K562 (cell line): ENCODE results near the gene DOK7. TPM values are rescaled to one million over a fixed set of nuclear protein-coding genes. Genes with fewer than 3 reads are reported as not detected.

Source experiments
- CBX1 ChIP-seq: sonication (generic); IDR thresholded peaks from 2 replicates; pipeline ENCODE4 v1.6.1; 2016; ENCODE audit warnings: antibody characterized with exemption, low read depth, mild to moderate bottlenecking
- CHD1 ChIP-seq: fragments of 200-600 bp; sonication (generic); IDR thresholded peaks from one replicate; pipeline ENCODE4 v1.6.1; 2012; ENCODE audit warnings: mild to moderate bottlenecking, moderate library complexity, low read length, inconsistent platforms
- CREM ChIP-seq: IDR thresholded peaks from 2 replicates; pipeline ENCODE4 v1.6.1; 2014; ENCODE audit warnings: antibody characterized with exemption, low read depth
- CXXC5 ChIP-seq: fragments of 250-450 bp; sonication (Bioruptor Pico); IDR thresholded peaks from 2 replicates; pipeline ENCODE4 v1.8.0; 2022; ENCODE audit warnings: inconsistent platforms, mild to moderate bottlenecking, moderate library complexity
- EP400 ChIP-seq: fragments of 450-650 bp; IDR thresholded peaks from 2 replicates; pipeline ENCODE4 v1.6.1; 2017; ENCODE audit warnings: antibody characterized with exemption, mild to moderate bottlenecking, moderate library complexity
- HDAC1 ChIP-seq, 2 experiments: fragments of 450-650 bp; IDR thresholded peaks; 2 replicates each; pipeline ENCODE4 v1.6.1; 2016 to 2017; ENCODE audit warnings: inconsistent platforms in 1 of 2, mild to moderate bottlenecking in 1 of 2, moderate library complexity in 1 of 2
- HEY1 ChIP-seq: fragments of 250-450 bp; sonication (Bioruptor Pico); IDR thresholded peaks from 2 replicates; pipeline ENCODE4 v1.5.0; 2020; ENCODE audit warnings: mild to moderate bottlenecking, moderate library complexity, borderline replicate concordance
- MEIS2 ChIP-seq: fragments of 450-650 bp; IDR thresholded peaks from 2 replicates; pipeline ENCODE4 v1.6.1; 2014; ENCODE audit warnings: mild to moderate bottlenecking; ENCODE audit not compliant: partially characterized antibody
- MYC ChIP-seq, 2 experiments: fragments of 250-450 bp in 1 of 2; sonication (Bioruptor Pico) in 1 of 2; IDR thresholded peaks; 2 replicates each; pipeline versions ENCODE4 v1.5.1 to v1.6.1; 2012 to 2021; ENCODE audit warnings: low read depth in 2 of 2, borderline replicate concordance in 1 of 2, improper control_type of control experiment in 1 of 2, low read length in 1 of 2, mild to moderate bottlenecking in 1 of 2, moderate library complexity in 1 of 2
- NELFE ChIP-seq: IDR thresholded peaks from 2 replicates; pipeline ENCODE4 v1.6.1; 2011; ENCODE audit warnings: mild to moderate bottlenecking; ENCODE audit not compliant: insufficient read depth, insufficient read length
- NFIX ChIP-seq: fragments of 250-450 bp; sonication (Bioruptor Pico); IDR thresholded peaks from 2 replicates; pipeline ENCODE4 v1.4.0; 2020; ENCODE audit warnings: low read depth, mild to moderate bottlenecking, moderate library complexity
- NFRKB ChIP-seq: fragments of 450-650 bp; IDR thresholded peaks from 2 replicates; pipeline ENCODE4 v1.6.1; 2016; ENCODE audit warnings: low read depth
- NR2C2 ChIP-seq, 2 experiments: fragments of 200-800 bp in 1 of 2; sonication (Bioruptor generic) in 1 of 2; sonication (generic) in 1 of 2; formaldehyde crosslinking in 1 of 2; IDR thresholded peaks; 2 replicates each; pipeline versions ENCODE4 v1.6.1 to v1.8.0; 2016 to 2022; ENCODE audit warnings: mild to moderate bottlenecking in 1 of 2, missing compliant biosample characterization in 1 of 2, missing genetic modification characterization in 1 of 2, missing genetic modification reagents in 1 of 2
- PHF20 ChIP-seq: fragments of 450-650 bp; IDR thresholded peaks from 2 replicates; pipeline ENCODE4 v1.6.1; 2018; ENCODE audit not compliant: partially characterized antibody
- PML ChIP-seq: IDR thresholded peaks from 2 replicates; pipeline ENCODE4 v1.6.1; 2012; ENCODE audit warnings: low read length, inconsistent platforms
- POLR2A ChIP-seq: fragments of 450-650 bp; conservative IDR thresholded peaks from 2 replicates; pipeline ENCODE4 v1.6.1; 2016
- POLR2AphosphoS5 ChIP-seq: IDR thresholded peaks from 2 replicates; pipeline ENCODE4 v1.6.1; 2011; ENCODE audit warnings: mild to moderate bottlenecking, low read depth, low read length, moderate library complexity; ENCODE audit not compliant: control insufficient read depth, insufficient read depth
- POU5F1 ChIP-seq: fragments of 150-350 bp; IDR thresholded peaks from 2 replicates; pipeline ENCODE4 v1.6.1; 2014; ENCODE audit warnings: borderline replicate concordance, low read length, low read depth, mild to moderate bottlenecking; ENCODE audit not compliant: partially characterized antibody
- PRPF4 ChIP-seq: fragments of 200-400 bp; formaldehyde crosslinking; IDR thresholded peaks from one replicate; pipeline ENCODE4 v1.6.1; 2017; ENCODE audit warnings: low read length, low read depth, mild to moderate bottlenecking; ENCODE audit not compliant: insufficient read depth, poor library complexity, severe bottlenecking
- RBFOX2 ChIP-seq: fragments of 200-400 bp; formaldehyde crosslinking; IDR thresholded peaks from 2 replicates; pipeline ENCODE4 v1.6.1; 2017; ENCODE audit warnings: low read depth, mild to moderate bottlenecking, low read length, moderate library complexity
- RBM22 ChIP-seq: fragments of 200-400 bp; formaldehyde crosslinking; IDR thresholded peaks from 2 replicates; pipeline ENCODE4 v1.6.1; 2018; ENCODE audit warnings: low read length, low read depth; ENCODE audit not compliant: poor library complexity, severe bottlenecking
- RCOR1 ChIP-seq, 2 experiments: IDR thresholded peaks; 2 replicates each; pipeline ENCODE4 v1.6.1; 2012; ENCODE audit warnings: low read depth in 2 of 2, low read length in 2 of 2, borderline replicate concordance in 1 of 2, improper control_type of control experiment in 1 of 2
- SUPT5H ChIP-seq: fragments of 450-650 bp; IDR thresholded peaks from 2 replicates; pipeline ENCODE4 v1.6.1; 2016
- TAF9B ChIP-seq: fragments of 450-650 bp; IDR thresholded peaks from 2 replicates; pipeline ENCODE4 v1.6.1; 2018; ENCODE audit warnings: mild to moderate bottlenecking; ENCODE audit not compliant: partially characterized antibody
- TRIM24 ChIP-seq, 2 experiments: fragments of 450-650 bp; IDR thresholded peaks; 2 replicates each; pipeline ENCODE4 v1.6.1; 2016
- ZBTB2 ChIP-seq: fragments of 450-650 bp; IDR thresholded peaks from 2 replicates; pipeline ENCODE4 v1.6.1; 2016; ENCODE audit warnings: antibody characterized with exemption
- ZBTB7A ChIP-seq: IDR thresholded peaks from 2 replicates; pipeline ENCODE4 v1.6.1; 2011; ENCODE audit warnings: low read depth, mild to moderate bottlenecking, low read length, moderate library complexity, borderline replicate concordance; ENCODE audit not compliant: control insufficient read depth
- ZNF12 ChIP-seq: sonication (generic); formaldehyde crosslinking; IDR thresholded peaks from 2 replicates; pipeline ENCODE4 v1.4.0; 2020; ENCODE audit warnings: mild to moderate bottlenecking, missing genetic modification reagents
- polyA plus RNA-seq, 8 experiments: library from polyadenylated mRNA; depleted of rRNA in 4 of 8; stranded (reverse) in 5 of 8; unstranded in 3 of 8; fragments of >200 nt; fragmentation: Nextera tagmentation in 2 of 8; fragmentation: Illumina TruSeq in 1 of 8; extraction: Ambion mirVana in 2 of 8; extraction: Trizol in 1 of 8; gene quantifications; 2 replicates each; pipeline versions ENCODE4 v1.2.1 to v1.2.3, GENCODE V29; 2011 to 2014; ENCODE audit warnings: inconsistent platforms in 1 of 8, missing spikeins in 1 of 8
- total RNA-seq, 7 experiments: library from RNA; depleted of rRNA in 6 of 7; stranded (reverse); fragments of >200 nt in 6 of 7; fragmentation: Illumina TruSeq in 2 of 7; extraction: Trizol in 2 of 7; gene quantifications; 2 replicates each; pipeline versions ENCODE4 v1.2.1 to v1.2.3, GENCODE V29; 2011 to 2021; ENCODE audit warnings: low replicate concordance in 1 of 7

DOK7 gene
- total and polyA plus RNA-seq, 9 of the 15 experiments (the other 6 are each of a cell fraction or from before 2014, with no cell fraction given) = not detected

GRCh38 chr4:3531879-3532750 lies 69.0 kb downstream of the DOK7 start, which contains the start of gene LRPAP1 (continued):
- 0 out of 2 replicates have a peak, but pooled peaks have one; percentile 41 for TF ChIP-seq ZBTB7A
- TF ChIP-seq NR2C2 (CRISPR knock-in tag; IDR thresholded peaks at IDR 0.05) = no peak
- TF ChIP-seq NR2C2 (tag; IDR thresholded peaks at IDR 0.05) = peak; percentile 73
- TF ChIP-seq CREM = peak; percentile 50
- 0 out of 2 replicates have a peak, but pooled peaks have one; percentile 52 for TF ChIP-seq CXXC5 (CRISPR knock-in tag)
- peak; percentile 42 for TF ChIP-seq PRPF4
- TF ChIP-seq CBX1 = 0 out of 2 replicates have a peak, but pooled peaks have one; percentile 37
- TF ChIP-seq CHD1 = peak; percentile 44
- peak; percentile 89 for TF ChIP-seq PHF20
- no peak for TF ChIP-seq RCOR1 (IDR thresholded peaks at IDR 0.05; ENCODE audit: borderline replicate concordance in 1 of 2, low read depth in 2 of 2, low read length in 2 of 2)
- peak; percentile 96 for TF ChIP-seq SUPT5H
- TF ChIP-seq POLR2AphosphoS5 = peak; percentile 86
- TF ChIP-seq ZBTB2 = peak; percentile 87
- TF ChIP-seq TRIM24 (IDR thresholded peaks at IDR 0.05) = no peak
- TF ChIP-seq TAF9B = peak; percentile 84
- TF ChIP-seq RBM22 = peak; percentile 27
- TF ChIP-seq MYC (IDR thresholded peaks at IDR 0.05; ENCODE audit: low read depth, low read length) = 0 out of 2 replicates have a peak, but pooled peaks have one; percentile 1
- TF ChIP-seq MYC (CRISPR knock-in tag; IDR thresholded peaks at IDR 0.05; ENCODE audit: borderline replicate concordance, low read depth) = no peak
- peak; percentile 13 for TF ChIP-seq POU5F1
- TF ChIP-seq PML = peak; percentile 41; the same call in 1 of the 2 replicates
- peak; percentile 74 for TF ChIP-seq MEIS2
- no peak for TF ChIP-seq NFIX
- TF ChIP-seq POLR2A = peak; percentile 96
- TF ChIP-seq RBFOX2 = peak; percentile 95
- no peak for TF ChIP-seq HEY1
- TF ChIP-seq ZNF12 = no peak
- peak in 1 of 2 experiments; percentile 67; a peak in 1 of 4 replicates for TF ChIP-seq HDAC1 (IDR thresholded peaks at IDR 0.05)
- peak; percentile 74 for TF ChIP-seq NELFE
- TF ChIP-seq EP400 = peak; percentile 50; the same call in 1 of the 2 replicates
- peak; percentile 55 for TF ChIP-seq NFRKB
